Measurements from ENCODE around the gene CHTOP.

Gene CHTOP

DNA sequence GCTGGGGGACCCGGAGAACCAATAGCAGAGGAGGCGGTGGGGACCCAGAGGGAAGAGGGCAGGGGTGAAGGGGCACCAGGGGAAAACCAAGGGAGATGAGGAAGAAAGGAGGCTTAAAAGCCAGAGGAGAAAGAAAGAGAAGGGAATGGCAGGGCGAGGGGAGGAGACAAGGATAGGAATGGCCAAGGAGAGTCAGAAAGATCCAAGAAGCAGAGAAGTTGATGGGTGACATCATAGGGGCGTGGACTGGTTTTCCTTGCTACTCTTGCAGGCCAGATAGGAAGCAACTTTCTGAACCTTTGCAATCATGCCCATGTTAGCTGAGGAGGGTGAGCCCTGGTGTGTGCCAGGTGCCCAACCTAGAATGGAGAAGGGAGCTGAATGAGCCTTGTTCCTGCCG, 50.0 kb downstream of the CHTOP start:
- no peak for DNase-seq (ENCODE audit: extremely low read depth in 1 of 2, low read depth in 1 of 2)

GRCh38 chr1:153684892-153685291, 51.0 kb downstream of the CHTOP start:
- no peak for DNase-seq (ENCODE audit: extremely low read depth in 1 of 2, low read depth in 1 of 2)

GRCh38 chr1:153685544-153686340, 51.9 kb downstream of the CHTOP start:
- no peak for DNase-seq (ENCODE audit: extremely low read depth in 1 of 2, low read depth in 1 of 2)

DNA sequence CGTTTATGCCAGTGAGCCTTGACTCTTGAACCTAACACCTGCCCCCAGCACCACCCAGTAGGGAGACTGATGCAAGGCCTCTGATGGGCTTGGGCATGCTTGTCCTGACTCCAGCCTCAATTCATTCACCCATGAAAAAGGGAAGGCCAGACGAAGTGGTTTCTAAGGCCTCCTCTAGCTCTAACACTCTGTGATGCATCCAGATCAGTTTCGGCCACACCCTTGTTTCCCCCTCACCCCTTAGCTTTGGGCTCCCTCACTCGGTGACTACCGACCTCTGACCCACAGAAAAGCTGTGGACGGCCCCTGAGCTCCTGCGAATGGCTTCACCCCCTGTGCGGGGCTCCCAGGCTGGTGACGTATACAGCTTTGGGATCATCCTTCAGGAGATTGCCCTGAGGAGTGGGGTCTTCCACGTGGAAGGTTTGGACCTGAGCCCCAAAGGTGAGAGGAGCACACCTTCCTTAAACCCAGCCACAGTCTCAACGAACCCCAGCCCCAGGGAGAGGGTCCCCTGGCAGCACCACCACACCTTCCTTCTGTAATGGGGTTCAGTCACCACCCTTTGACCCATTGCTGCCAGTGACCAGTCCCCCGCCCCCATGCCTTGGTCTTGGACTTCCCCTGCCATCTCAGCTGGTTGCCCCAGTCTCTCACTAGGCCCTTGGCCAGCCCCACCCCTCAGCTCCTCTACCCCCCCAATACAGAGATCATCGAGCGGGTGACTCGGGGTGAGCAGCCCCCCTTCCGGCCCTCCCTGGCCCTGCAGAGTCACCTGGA, 53.7 kb downstream of the CHTOP start:
- no peak for DNase-seq (ENCODE audit: extremely low read depth in 1 of 2, low read depth in 1 of 2)

GRCh38 chr1:153688276-153688675, 54.4 kb downstream of the CHTOP start:
- no peak for DNase-seq (ENCODE audit: extremely low read depth in 1 of 2, low read depth in 1 of 2)

DNA sequence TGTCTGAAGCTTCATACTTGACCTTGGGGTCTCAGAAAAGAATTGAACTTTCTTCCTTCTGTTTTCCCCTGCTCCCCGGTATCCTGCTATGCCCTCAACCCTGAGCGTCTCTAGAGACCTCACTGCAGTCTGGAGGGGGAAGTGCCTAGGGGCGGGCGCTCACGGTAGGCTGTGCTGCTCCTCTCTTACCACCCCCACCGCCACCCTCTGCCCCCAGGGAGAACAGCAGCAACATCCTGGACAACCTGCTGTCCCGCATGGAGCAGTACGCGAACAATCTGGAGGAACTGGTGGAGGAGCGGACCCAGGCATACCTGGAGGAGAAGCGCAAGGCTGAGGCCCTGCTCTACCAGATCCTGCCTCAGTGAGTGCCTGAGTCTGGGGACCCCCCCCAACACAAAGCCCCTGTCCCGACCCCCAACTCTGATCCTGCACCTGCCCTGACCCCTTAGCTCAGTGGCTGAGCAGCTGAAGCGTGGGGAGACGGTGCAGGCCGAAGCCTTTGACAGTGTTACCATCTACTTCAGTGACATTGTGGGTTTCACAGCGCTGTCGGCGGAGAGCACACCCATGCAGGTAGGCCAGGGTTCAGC, 55.0 kb downstream of the CHTOP start:
- DNase-seq (ENCODE audit: extremely low read depth in 1 of 2, low read depth in 1 of 2): no peak

- DNase-seq (ENCODE audit: extremely low read depth in 1 of 2, low read depth in 1 of 2): no peak
Measured at GRCh38 chr1:153693466-153693865, 59.6 kb downstream of the CHTOP start.

Data from activated CD8-positive, alpha-beta memory T cell treated with anti-CD3 and anti-CD28 coated beads for 1 hour (primary cell).